Measurements from ENCODE around the gene PRDM16.

The PRDM16 gene

DNA sequence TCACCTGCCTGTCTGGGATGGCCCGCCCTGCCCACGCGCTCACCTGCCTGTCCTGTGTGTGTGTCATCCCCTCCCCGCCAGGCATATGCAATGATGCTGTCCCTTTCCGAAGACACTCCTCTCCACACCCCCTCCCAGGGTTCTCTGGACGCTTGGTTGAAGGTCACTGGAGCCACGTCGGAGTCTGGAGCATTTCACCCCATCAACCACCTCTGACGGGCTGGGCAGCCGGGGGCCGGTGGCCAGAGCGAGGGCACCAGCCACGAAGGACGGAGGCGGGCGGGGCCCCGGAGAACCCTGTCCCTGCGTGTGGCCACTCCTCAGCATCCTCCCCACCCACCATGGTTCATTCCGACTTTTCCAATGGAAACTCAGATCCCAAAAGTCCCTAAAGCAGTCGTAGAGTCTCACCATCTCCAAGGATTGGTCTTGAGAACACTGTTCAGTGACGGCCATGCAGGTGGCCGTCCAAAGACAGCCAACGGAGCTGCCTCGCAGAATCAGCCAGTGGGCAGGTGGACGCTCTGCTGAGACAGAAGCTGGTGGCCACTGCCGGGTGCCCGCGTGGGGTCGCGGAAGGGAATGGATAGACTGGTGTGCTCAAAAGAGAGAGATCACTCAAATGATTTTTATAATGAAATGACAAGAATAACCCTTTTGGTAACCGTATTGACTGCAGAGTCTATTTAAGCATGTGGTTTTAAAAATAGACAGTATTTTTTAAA is 364.8 kb downstream of the PRDM16 start:
- Histone ChIP-seq H3K36me3 (ENCODE audit: insufficient read depth, low read length) (no peaks in the 10 kb centered on the region), H3K4me2 (ENCODE audit: low read length) (no peak overlapping the region), H3K27me3 (ENCODE audit: control insufficient read depth, insufficient read depth, low read length) (peaks cover 23% of the 10 kb centered on the region), H3K4me1 (ENCODE audit: control insufficient read depth, insufficient read depth, low read length) (no peaks in the 10 kb centered on the region), H3K4me3 (ENCODE audit: low read length) (no peak overlapping the region), H3K9ac (ENCODE audit: low read depth, low read length) (no peak overlapping the region), H3K9me3 (replicated peaks; ENCODE audit: low read length) (no peaks in the 10 kb centered on the region)

- Histone ChIP-seq H3K27me3 (ENCODE audit: control insufficient read depth, insufficient read depth, low read length) (peaks cover 29% of the 10 kb centered on the region), H3K4me3 (ENCODE audit: low read length) (no peak overlapping the region), H3K36me3 (ENCODE audit: insufficient read depth, low read length) (no peaks in the 10 kb centered on the region), H3K4me1 (ENCODE audit: control insufficient read depth, insufficient read depth, low read length) (no peaks in the 10 kb centered on the region), H3K4me2 (ENCODE audit: low read length) (no peak overlapping the region), H3K9me3 (replicated peaks; ENCODE audit: low read length) (no peaks in the 10 kb centered on the region), H3K9ac (ENCODE audit: low read depth, low read length) (no peak overlapping the region)
Observed at GRCh38 chr1:3434406-3435110, 365.6 kb downstream of the PRDM16 start.

- Histone ChIP-seq H3K36me3 (ENCODE audit: insufficient read depth, low read length) (no peaks in the 10 kb centered on the region), H3K4me3 (ENCODE audit: low read length) (no peak overlapping the region), H3K9me3 (replicated peaks; ENCODE audit: low read length) (no peaks in the 10 kb centered on the region), H3K9ac (ENCODE audit: low read depth, low read length) (no peak overlapping the region), H3K27me3 (ENCODE audit: control insufficient read depth, insufficient read depth, low read length) (peaks cover 30% of the 10 kb centered on the region), H3K4me2 (ENCODE audit: low read length) (no peak overlapping the region), H3K4me1 (ENCODE audit: control insufficient read depth, insufficient read depth, low read length) (no peaks in the 10 kb centered on the region)
Observed at GRCh38 chr1:3435666-3436065, 366.7 kb downstream of the PRDM16 start.

DNA sequence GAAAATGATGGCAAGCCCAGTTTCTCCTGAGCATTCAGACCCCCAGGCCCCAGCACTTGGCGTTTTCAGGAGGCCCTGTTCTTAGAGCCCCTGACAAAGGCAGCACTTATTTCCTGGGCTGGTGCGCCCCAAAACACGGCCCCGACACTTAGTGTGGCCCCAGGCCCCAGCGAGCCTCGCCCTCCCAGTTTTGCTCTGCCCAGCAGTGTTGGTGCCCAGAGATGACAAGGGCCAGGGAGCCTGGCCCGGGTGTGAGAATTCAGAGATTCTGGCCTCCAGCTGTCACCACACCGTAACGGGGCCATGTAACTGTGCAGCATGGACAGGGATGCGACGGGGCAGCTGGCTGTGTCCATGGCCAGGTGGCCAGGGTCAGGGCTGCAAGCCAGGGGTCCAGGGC is 367.4 kb downstream of the PRDM16 start:
- Histone ChIP-seq H3K36me3 (ENCODE audit: insufficient read depth, low read length) (no peaks in the 10 kb centered on the region), H3K9ac (ENCODE audit: low read depth, low read length) (no peak overlapping the region), H3K27me3 (ENCODE audit: control insufficient read depth, insufficient read depth, low read length) (peaks cover 38% of the 10 kb centered on the region), H3K4me3 (ENCODE audit: low read length) (no peak overlapping the region), H3K4me1 (ENCODE audit: control insufficient read depth, insufficient read depth, low read length) (no peaks in the 10 kb centered on the region), H3K4me2 (ENCODE audit: low read length) (no peak overlapping the region), H3K9me3 (replicated peaks; ENCODE audit: low read length) (no peaks in the 10 kb centered on the region)

GRCh38 chr1:3436901-3437300 is 367.9 kb downstream of the PRDM16 start:
- Histone ChIP-seq H3K9ac (ENCODE audit: low read depth, low read length) (no peak overlapping the region), H3K4me1 (ENCODE audit: control insufficient read depth, insufficient read depth, low read length) (no peaks in the 10 kb centered on the region), H3K4me2 (ENCODE audit: low read length) (no peak overlapping the region), H3K9me3 (replicated peaks; ENCODE audit: low read length) (no peaks in the 10 kb centered on the region), H3K36me3 (ENCODE audit: insufficient read depth, low read length) (no peaks in the 10 kb centered on the region), H3K27me3 (ENCODE audit: control insufficient read depth, insufficient read depth, low read length) (peaks cover 43% of the 10 kb centered on the region), H3K4me3 (ENCODE audit: low read length) (no peak overlapping the region)

DNA sequence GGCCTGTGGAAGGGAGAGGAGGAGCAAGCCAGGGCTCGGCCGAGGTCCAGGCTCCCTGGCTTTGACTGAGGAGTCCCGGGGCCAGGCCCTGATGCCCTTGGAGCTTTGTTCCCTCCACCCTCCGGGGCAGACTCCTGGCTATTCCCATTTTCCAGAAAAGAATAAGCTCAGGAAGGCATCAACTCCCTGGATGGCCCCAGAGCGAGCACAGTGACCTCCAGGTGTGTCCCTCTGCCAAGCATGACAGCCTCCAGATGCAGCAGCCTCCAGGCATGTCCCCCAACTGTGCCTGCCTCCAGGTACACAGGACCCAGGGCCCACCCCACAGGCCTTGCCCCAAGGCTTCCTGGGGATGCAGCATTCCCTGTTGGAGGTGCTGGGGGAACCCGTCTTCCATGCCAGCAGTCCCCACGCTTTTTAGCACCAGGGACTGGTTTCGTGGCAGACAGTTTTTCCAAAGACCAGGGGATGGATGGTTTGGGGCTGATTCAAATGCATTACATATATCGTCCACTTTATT is 369.7 kb downstream of the PRDM16 start:
- H3K4me2 ChIP-seq (ENCODE audit: low read length) = no peak overlapping the region
- no peak overlapping the region for H3K9ac ChIP-seq (ENCODE audit: low read depth, low read length)
- H3K9me3 ChIP-seq (replicated peaks; ENCODE audit: low read length) = no peaks in the 10 kb centered on the region
- no peaks in the 10 kb centered on the region for H3K36me3 ChIP-seq (ENCODE audit: insufficient read depth, low read length)
- H3K4me3 ChIP-seq (ENCODE audit: low read length) = no peak overlapping the region
- no peaks in the 10 kb centered on the region for H3K4me1 ChIP-seq (ENCODE audit: control insufficient read depth, insufficient read depth, low read length)
- H3K27me3 ChIP-seq (ENCODE audit: control insufficient read depth, insufficient read depth, low read length) = peaks cover 55% of the 10 kb centered on the region

- Histone ChIP-seq H3K4me1 (ENCODE audit: control insufficient read depth, insufficient read depth, low read length) (no peaks in the 10 kb centered on the region), H3K27me3 (ENCODE audit: control insufficient read depth, insufficient read depth, low read length) (peaks cover 55% of the 10 kb centered on the region), H3K9me3 (replicated peaks; ENCODE audit: low read length) (no peaks in the 10 kb centered on the region), H3K4me2 (ENCODE audit: low read length) (no peak overlapping the region), H3K36me3 (ENCODE audit: insufficient read depth, low read length) (no peaks in the 10 kb centered on the region), H3K4me3 (ENCODE audit: low read length) (no peak overlapping the region), H3K9ac (ENCODE audit: low read depth, low read length) (no peak overlapping the region)
Observed at GRCh38 chr1:3439346-3440299, 370.6 kb downstream of the PRDM16 start.

GRCh38 chr1:3440300-3440681 is 371.3 kb downstream of the PRDM16 start:
- Histone ChIP-seq H3K4me2 (ENCODE audit: low read length) (no peak overlapping the region), H3K9ac (ENCODE audit: low read depth, low read length) (no peak overlapping the region), H3K4me3 (ENCODE audit: low read length) (no peak overlapping the region), H3K9me3 (replicated peaks; ENCODE audit: low read length) (no peaks in the 10 kb centered on the region), H3K4me1 (ENCODE audit: control insufficient read depth, insufficient read depth, low read length) (no peaks in the 10 kb centered on the region), H3K27me3 (ENCODE audit: control insufficient read depth, insufficient read depth, low read length) (peaks cover 56% of the 10 kb centered on the region), H3K36me3 (ENCODE audit: insufficient read depth, low read length) (no peaks in the 10 kb centered on the region)

- H3K4me3 ChIP-seq (ENCODE audit: low read length) = no peak overlapping the region
- no peak overlapping the region for H3K9ac ChIP-seq (ENCODE audit: low read depth, low read length)
- no peaks in the 10 kb centered on the region for H3K36me3 ChIP-seq (ENCODE audit: insufficient read depth, low read length)
- H3K4me2 ChIP-seq (ENCODE audit: low read length) = no peak overlapping the region
- no peaks in the 10 kb centered on the region for H3K4me1 ChIP-seq (ENCODE audit: control insufficient read depth, insufficient read depth, low read length)
- no peaks in the 10 kb centered on the region for H3K9me3 ChIP-seq (replicated peaks; ENCODE audit: low read length)
- H3K27me3 ChIP-seq (ENCODE audit: control insufficient read depth, insufficient read depth, low read length) = peaks cover 56% of the 10 kb centered on the region
Observed at GRCh38 chr1:3440711-3441409, 371.9 kb downstream of the PRDM16 start.

DNA sequence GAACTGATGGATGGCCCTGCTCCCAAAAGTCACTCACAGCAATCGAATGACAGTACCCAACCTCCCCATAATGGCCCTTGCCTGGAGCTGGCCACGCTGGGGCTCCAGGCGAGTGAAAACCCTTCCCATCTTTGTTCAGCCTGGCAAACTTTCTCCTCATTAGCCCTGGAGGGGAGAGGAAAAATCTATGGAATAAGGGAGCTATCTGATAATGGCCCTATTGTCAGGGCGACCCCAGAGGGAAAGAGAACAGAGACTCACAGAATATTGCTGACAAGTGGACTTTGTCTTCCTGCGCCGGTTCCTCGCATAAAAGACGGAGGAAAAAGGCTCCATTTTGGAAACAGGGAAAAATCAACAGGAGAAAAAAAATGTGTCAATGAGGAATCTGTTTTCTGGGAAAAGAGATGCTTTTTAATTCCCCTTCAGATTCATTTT is 372.4 kb downstream of the PRDM16 start:
- H3K4me2 ChIP-seq (ENCODE audit: low read length) = no peak overlapping the region
- H3K4me3 ChIP-seq (ENCODE audit: low read length) = no peak overlapping the region
- peaks cover 51% of the 10 kb centered on the region for H3K27me3 ChIP-seq (ENCODE audit: control insufficient read depth, insufficient read depth, low read length)
- no peaks in the 10 kb centered on the region for H3K4me1 ChIP-seq (ENCODE audit: control insufficient read depth, insufficient read depth, low read length)
- H3K9me3 ChIP-seq (replicated peaks; ENCODE audit: low read length) = no peaks in the 10 kb centered on the region
- H3K36me3 ChIP-seq (ENCODE audit: insufficient read depth, low read length) = no peaks in the 10 kb centered on the region
- no peak overlapping the region for H3K9ac ChIP-seq (ENCODE audit: low read depth, low read length)

- H3K4me2 ChIP-seq (ENCODE audit: low read length) = no peak overlapping the region
- no peaks in the 10 kb centered on the region for H3K9me3 ChIP-seq (replicated peaks; ENCODE audit: low read length)
- no peaks in the 10 kb centered on the region for H3K4me1 ChIP-seq (ENCODE audit: control insufficient read depth, insufficient read depth, low read length)
- H3K27me3 ChIP-seq (ENCODE audit: control insufficient read depth, insufficient read depth, low read length) = peaks cover 47% of the 10 kb centered on the region
- no peaks in the 10 kb centered on the region for H3K36me3 ChIP-seq (ENCODE audit: insufficient read depth, low read length)
- H3K4me3 ChIP-seq (ENCODE audit: low read length) = no peak overlapping the region
- H3K9ac ChIP-seq (ENCODE audit: low read depth, low read length) = no peak overlapping the region
Observed at GRCh38 chr1:3441880-3442279, 372.9 kb downstream of the PRDM16 start.

Measured in skeletal muscle satellite cell (primary cell).